IMR-90 (cell line): ENCODE results near the gene NELL2. TPM values are rescaled to one million over a fixed set of nuclear protein-coding genes. Genes with fewer than 3 reads are reported as not detected.

ENCODE experiments used
- ATAC-seq: fragments of 200-7000 bp; cut with Tn5 transposase; 2 replicates; pipeline ENCODE4 v1.9.1; 2020; ENCODE audit warnings: low read depth, mild to moderate bottlenecking, moderate library complexity
- BruUV-seq: library from RNA; stranded (reverse); fragments of 400-500 nt; replicated peaks from 2 replicates; lab custom pipeline; 2021; lab: Mats Ljungman, UMichigan
- CTCF ChIA-PET: fragments of 300-600 bp; formaldehyde crosslinking; extraction: SDS; loops from one replicate; lab custom pipeline; 2021; ENCODE audit warnings: antibody characterized with exemption; lab: Yijun Ruan, JAX
- POLR2A ChIA-PET: fragments of 300-600 bp; sonication (Branson Sonifier 250); formaldehyde crosslinking; loops from one replicate; lab custom pipeline; 2022; ENCODE audit warnings: antibody characterized with exemption; ENCODE audit not compliant: unreplicated experiment; lab: Charles Lee
- DNase-seq: peaks from one replicate; pipeline ENCODE4 v3.0.0; 2013
- H2AFZ ChIP-seq: replicated peaks from 2 replicates; pipeline ENCODE3; 2013; ENCODE audit warnings: low read length, mild to moderate bottlenecking; ENCODE audit not compliant: poor library complexity
- H2AK5ac ChIP-seq: 2 replicates; pipeline ENCODE4 v1.6.1; 2013; ENCODE audit warnings: low read depth, low read length, inconsistent platforms
- H2AK9ac ChIP-seq: replicated peaks from 2 replicates; pipeline ENCODE3; 2013; ENCODE audit warnings: mild to moderate bottlenecking, low read depth, low read length, moderate library complexity; ENCODE audit not compliant: poor library complexity
- H2BK120ac ChIP-seq: 2 replicates; pipeline ENCODE4 v1.6.1; 2013; ENCODE audit warnings: low read depth, low read length, inconsistent platforms
- H2BK15ac ChIP-seq: 3 replicates; pipeline ENCODE4 v1.6.1; 2013; ENCODE audit warnings: low read depth, low read length, inconsistent platforms
- H2BK20ac ChIP-seq: 2 replicates; pipeline ENCODE4 v1.6.1; 2013; ENCODE audit warnings: low read depth, mild to moderate bottlenecking, inconsistent platforms, low read length, moderate library complexity
- H2BK5ac ChIP-seq: 2 replicates; pipeline ENCODE4 v1.6.1; 2013; ENCODE audit warnings: mild to moderate bottlenecking, low read depth, low read length, inconsistent platforms; ENCODE audit not compliant: poor library complexity, severe bottlenecking
- H3K14ac ChIP-seq: replicated peaks from 2 replicates; pipeline ENCODE4 v1.6.1; 2013; ENCODE audit warnings: low read depth, low read length, inconsistent platforms
- H3K18ac ChIP-seq: 2 replicates; pipeline ENCODE4 v1.6.1; 2013; ENCODE audit warnings: low read depth, low read length, control low read depth
- H3K23ac ChIP-seq: 2 replicates; pipeline ENCODE4 v1.6.1; 2013; ENCODE audit warnings: low read depth, low read length, inconsistent platforms
- H3K27ac ChIP-seq: 2 replicates; pipeline ENCODE4 v1.5.1; 2013; ENCODE audit warnings: mild to moderate bottlenecking, control low read depth, low read length; ENCODE audit not compliant: insufficient read depth
- H3K27me3 ChIP-seq: 2 replicates; pipeline ENCODE4 v1.6.1; 2013; ENCODE audit warnings: low read length; ENCODE audit not compliant: control insufficient read depth, insufficient read depth
- H3K36me3 ChIP-seq: 2 replicates; pipeline ENCODE4 v1.6.1; 2013; ENCODE audit warnings: low read length, mixed read lengths; ENCODE audit not compliant: control insufficient read depth, insufficient read depth
- H3K4ac ChIP-seq: 2 replicates; pipeline ENCODE4 v1.6.1; 2013; ENCODE audit warnings: low read depth, low read length, inconsistent platforms
- H3K4me1 ChIP-seq: 2 replicates; pipeline ENCODE4 v1.6.1; 2013; ENCODE audit warnings: low read length, mixed read lengths; ENCODE audit not compliant: control insufficient read depth, insufficient read depth
- H3K4me2 ChIP-seq: 2 replicates; pipeline ENCODE4 v1.6.1; 2013; ENCODE audit warnings: low read depth, mild to moderate bottlenecking, control low read depth, low read length, moderate library complexity
- H3K4me3 ChIP-seq: 2 replicates; pipeline ENCODE4 v1.5.1; 2013; ENCODE audit warnings: low read depth, mild to moderate bottlenecking, control low read depth, low read length, moderate library complexity; ENCODE audit not compliant: insufficient read depth
- H3K56ac ChIP-seq: 2 replicates; pipeline ENCODE4 v1.6.1; 2013; ENCODE audit warnings: low read length, inconsistent platforms; ENCODE audit not compliant: insufficient read depth; ENCODE audit errors: extremely low read depth
- H3K79me1 ChIP-seq, 2 experiments: 2 replicates each; pipeline ENCODE4 v1.6.1; 2013; ENCODE audit warnings: low read length in 2 of 2, inconsistent platforms in 1 of 2, low read depth in 1 of 2
- H3K9ac ChIP-seq: 2 replicates; pipeline ENCODE4 v1.6.1; 2013; ENCODE audit warnings: low read depth, low read length, control low read depth
- H3K9me1 ChIP-seq: 2 replicates; pipeline ENCODE4 v1.6.1; 2013; ENCODE audit warnings: low read length, inconsistent platforms; ENCODE audit not compliant: insufficient read depth
- H3K9me3 ChIP-seq: 2 replicates; pipeline ENCODE4 v1.6.1; 2013; ENCODE audit warnings: low read length; ENCODE audit not compliant: control insufficient read depth, insufficient read depth
- H4K20me1 ChIP-seq: 2 replicates; pipeline ENCODE4 v1.6.1; 2013; ENCODE audit warnings: low read length, inconsistent platforms; ENCODE audit not compliant: insufficient read depth
- H4K5ac ChIP-seq: 2 replicates; pipeline ENCODE4 v1.6.1; 2013; ENCODE audit warnings: mild to moderate bottlenecking, low read depth, low read length, control low read depth
- H4K8ac ChIP-seq, 2 experiments: 2 replicates each; pipeline ENCODE4 v1.6.1; 2013; ENCODE audit warnings: low read depth in 2 of 2, low read length in 2 of 2, control low read depth in 1 of 2, inconsistent platforms in 1 of 2
- H4K91ac ChIP-seq: 2 replicates; pipeline ENCODE4 v1.6.1; 2013; ENCODE audit warnings: low read depth, low read length, inconsistent platforms; ENCODE audit not compliant: insufficient read depth
- BHLHE40 ChIP-seq: fragments of 150-350 bp; IDR thresholded peaks from 2 replicates; pipeline ENCODE4 v1.6.1; 2016; ENCODE audit warnings: mild to moderate bottlenecking, low read depth, low read length
- CEBPB ChIP-seq: IDR thresholded peaks from 2 replicates; pipeline ENCODE4 v1.6.1; 2012; ENCODE audit warnings: low read depth, low read length, improper control_type of control experiment
- CHD1 ChIP-seq: IDR thresholded peaks from 2 replicates; pipeline ENCODE4 v1.6.1; 2012; ENCODE audit warnings: low read depth, low read length, improper control_type of control experiment
- CTCF ChIP-seq: conservative IDR thresholded peaks from 2 replicates; pipeline ENCODE4 v1.5.1; 2012; ENCODE audit warnings: mild to moderate bottlenecking, low read depth, low read length, improper control_type of control experiment
- ELK1 ChIP-seq: fragments of 150-350 bp; IDR thresholded peaks from 2 replicates; pipeline ENCODE4 v1.6.1; 2016; ENCODE audit warnings: low read depth, mild to moderate bottlenecking, low read length, moderate library complexity, borderline replicate concordance
- FOS ChIP-seq: fragments of 150-350 bp; IDR thresholded peaks from 2 replicates; pipeline ENCODE4 v1.6.1; 2016; ENCODE audit warnings: low read depth, low read length
- MAFK ChIP-seq: IDR thresholded peaks from 2 replicates; pipeline ENCODE4 v1.6.1; 2012; ENCODE audit warnings: low read depth, low read length, improper control_type of control experiment
- MAZ ChIP-seq: IDR thresholded peaks from 2 replicates; pipeline ENCODE4 v1.6.1; 2012; ENCODE audit warnings: low read depth, mild to moderate bottlenecking, low read length, improper control_type of control experiment, moderate library complexity, borderline replicate concordance
- MXI1 ChIP-seq: IDR thresholded peaks from 2 replicates; pipeline ENCODE4 v1.6.1; 2012; ENCODE audit warnings: low read depth, mild to moderate bottlenecking, low read length, moderate library complexity, borderline replicate concordance
- NFE2L2 ChIP-seq: fragments of 150-350 bp; IDR thresholded peaks from 2 replicates; pipeline ENCODE4 v1.6.1; 2016; ENCODE audit warnings: low read depth, mild to moderate bottlenecking, low read length
- POLR2A ChIP-seq: IDR thresholded peaks from 2 replicates; pipeline ENCODE4 v1.6.1; 2012; ENCODE audit warnings: mild to moderate bottlenecking, low read depth, low read length
- RAD21 ChIP-seq: IDR thresholded peaks from 2 replicates; pipeline ENCODE4 v1.6.1; 2012; ENCODE audit warnings: low read length, improper control_type of control experiment
- RCOR1 ChIP-seq: IDR thresholded peaks from 2 replicates; pipeline ENCODE4 v1.6.1; 2012; ENCODE audit warnings: mild to moderate bottlenecking, low read length, improper control_type of control experiment; ENCODE audit not compliant: insufficient replicate concordance
- RFX5 ChIP-seq: IDR thresholded peaks from 2 replicates; pipeline ENCODE4 v1.8.0; 2012; ENCODE audit warnings: low read depth, mild to moderate bottlenecking, low read length, moderate library complexity
- SMC3 ChIP-seq: fragments of 150-350 bp; IDR thresholded peaks from 2 replicates; pipeline ENCODE4 v1.6.1; 2016; ENCODE audit warnings: low read depth, mild to moderate bottlenecking, antibody characterized with exemption, low read length, moderate library complexity
- USF2 ChIP-seq: fragments of 150-350 bp; IDR thresholded peaks from 2 replicates; pipeline ENCODE4 v1.6.1; 2017; ENCODE audit warnings: mild to moderate bottlenecking, antibody characterized with exemption, low read length, low read depth
- WGBS, 2 experiments: methylation state at CpG; one replicate each; pipeline versions ENCODE4 v1.1.5 to v1.1.7; 2013; ENCODE audit warnings: missing lambda C conversion rate in 2 of 2; ENCODE audit not compliant: insufficient read length in 1 of 2; ENCODE audit errors: extremely low coverage in 2 of 2; 5-methylcytosine and 5-hydroxymethylcytosine counted together
- dilution Hi-C: fragments of 300-500 bp; cut with HindIII; formaldehyde crosslinking; loops from one replicate; pipeline ENCODE4 v1.14.3; 2018; ENCODE audit warnings: low sequenced_read_pairs; ENCODE audit not compliant: unreplicated experiment
- in situ Hi-C: fragments of 300-500 bp; cut with MboI; formaldehyde crosslinking; loops from 3 replicates; pipeline ENCODE4 v1.14.3; 2019; ENCODE audit warnings: low sequenced_read_pairs, inconsistent platforms, mixed read lengths
- intact Hi-C: fragments of 100-400 bp; cut with micrococcal nuclease; formaldehyde crosslinking; loops from 2 replicates; pipeline ENCODE4 v1.10.0; 2022
- polyA plus RNA-seq, 3 experiments: library from polyadenylated mRNA; depleted of rRNA; stranded (reverse); fragments of >200 nt; gene quantifications; 2 replicates each; pipeline ENCODE4 v1.2.3, GENCODE V29; 2012; ENCODE audit warnings: low replicate concordance in 1 of 3
- total RNA-seq: library from RNA; depleted of rRNA; stranded (reverse); fragments of >200 nt; gene quantifications from 2 replicates; pipeline ENCODE4 v1.2.3, GENCODE V29; 2012

The NELL2 gene
- total and polyA plus RNA-seq, 2 of the 4 experiments (the other 2 are of a cell fraction): 0.18 to 0.26 TPM

DNA sequence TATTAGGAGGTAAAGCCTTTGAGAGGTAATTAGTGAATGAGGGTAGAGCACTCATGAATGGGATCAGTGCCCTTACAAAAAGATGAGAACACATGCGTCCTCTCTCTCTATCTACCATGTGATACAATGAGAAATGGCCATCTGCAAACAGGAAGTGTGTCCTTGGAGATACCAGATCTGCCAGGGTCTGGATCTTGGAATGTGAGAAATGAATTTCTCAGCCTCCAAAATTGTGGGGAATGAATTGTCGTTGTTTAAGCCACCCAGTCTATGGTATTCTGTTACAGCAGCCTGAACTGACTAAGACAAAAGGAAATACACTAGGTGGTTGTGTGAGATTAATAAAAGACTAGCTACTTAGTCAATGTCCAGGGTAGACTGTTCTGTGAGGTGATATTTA, 366.6 kb downstream of the NELL2 start:
- Histone ChIP-seq H3K9ac (no peak overlapping the region), H3K4me3 (no peak overlapping the region), H3K4me1 (no peaks in the 10 kb centered on the region), H3K27me3 (no peaks in the 10 kb centered on the region), H3K27ac (no peak overlapping the region), H3K36me3 (no peaks in the 10 kb centered on the region), H3K9me1 (no peaks in the 10 kb centered on the region), H3K9me3 (no peaks in the 10 kb centered on the region), H4K5ac (no peak overlapping the region), H2AK5ac (no peak overlapping the region), H3K56ac (no peak overlapping the region), H3K14ac (no peak overlapping the region), H2BK5ac (no peak overlapping the region), H2BK15ac (no peak overlapping the region), H3K23ac (no peak overlapping the region), H3K79me1 (no peaks in the 10 kb centered on the region), H4K91ac (no peak overlapping the region), H3K18ac (no peak overlapping the region), H2AFZ (no peak overlapping the region), H2BK20ac (no peak overlapping the region), H3K4me2 (no peak overlapping the region), H2AK9ac (no peak overlapping the region), H3K4ac (no peak overlapping the region), H4K20me1 (no peaks in the 10 kb centered on the region), H2BK120ac (no peak overlapping the region), H4K8ac (no peak overlapping the region)
- in situ Hi-C loops: no loop called here
- BruUV-seq: no TSS peak
- POLR2A ChIA-PET: no interaction called here
- CTCF ChIA-PET: no interaction called here
- DNase-seq (no peak), ATAC-seq (no peak)
- TF ChIP-seq MAFK (no peak), FOS (no peak), CTCF (no peak), CHD1 (no peak), MXI1 (no peak), RAD21 (no peak), USF2 (no peak), RFX5 (no peak), MAZ (no peak), BHLHE40 (no peak), ELK1 (no peak), SMC3 (no peak), CEBPB (no peak), RCOR1 (no peak), NFE2L2 (no peak), POLR2A (no peak)
- dilution Hi-C loops: no loop called here
- WGBS, 2 experiments: 0% methylated on average over 1 of the region's 2 CpGs; no CpG with 5 or more reads in 1 of the 2 experiments
- intact Hi-C loops: no loop called here
